ENCODE measurements around the gene SEMA7A.
"Not testable (repeated sequence)": the region's sequence is repeated elsewhere in the genome, so short reads cannot be mapped to it uniquely, and the experiment has no call there.

The SEMA7A gene

GRCh38 chr15:74463634-74464033 is 29.9 kb upstream of the SEMA7A start:
- Histone ChIP-seq H3K4me1 (ENCODE audit: control insufficient read depth, insufficient read depth, low read length) (peaks cover 5% of the 10 kb centered on the region), H3K4me3 (ENCODE audit: insufficient read depth, low read depth, low read length) (no peak overlapping the region), H3K9me3 (ENCODE audit: control insufficient read depth, low read length) (no peaks in the 10 kb centered on the region), H3K36me3 (ENCODE audit: control insufficient read depth, insufficient read depth, low read length) (peaks cover 7% of the 10 kb centered on the region), H3K27ac (ENCODE audit: insufficient read depth, low read depth, low read length, poor library complexity, severe bottlenecking) (no peak overlapping the region), H3K27me3 (ENCODE audit: control insufficient read depth, insufficient read depth, low read length, poor library complexity, severe bottlenecking) (no peaks in the 10 kb centered on the region)

- Histone ChIP-seq H3K4me3 (ENCODE audit: insufficient read depth, low read depth, low read length) (peak overlapping the region; percentile 75), H3K27me3 (ENCODE audit: control insufficient read depth, insufficient read depth, low read length, poor library complexity, severe bottlenecking) (no peaks in the 10 kb centered on the region), H3K4me1 (ENCODE audit: control insufficient read depth, insufficient read depth, low read length) (peaks cover 5% of the 10 kb centered on the region), H3K27ac (ENCODE audit: insufficient read depth, low read depth, low read length, poor library complexity, severe bottlenecking) (no peak overlapping the region), H3K9me3 (ENCODE audit: control insufficient read depth, low read length) (no peaks in the 10 kb centered on the region), H3K36me3 (ENCODE audit: control insufficient read depth, insufficient read depth, low read length) (peaks cover 3% of the 10 kb centered on the region)
- WGBS, 2 experiments = 38 to 41% methylated on average over 8 of the region's 8 CpGs
These were observed 28.2 kb upstream of the SEMA7A start for GRCh38 chr15:74461847-74462511.

GRCh38 chr15:74460871-74461846 is 27.4 kb upstream of the SEMA7A start, which contains the start of gene UBL7:
UBL7 (minus strand) TSS chr15:74461160; CDS start chr15:74458867, 2,293 bp downstream.
- peaks cover 2% of the 10 kb centered on the region for H3K36me3 ChIP-seq (ENCODE audit: control insufficient read depth, insufficient read depth, low read length)
- H3K9me3 ChIP-seq (ENCODE audit: control insufficient read depth, low read length) = no peaks in the 10 kb centered on the region
- peak within 1 kb of the TSS; percentile 79 for H3K27ac ChIP-seq (ENCODE audit: insufficient read depth, low read depth, low read length, poor library complexity, severe bottlenecking)
- WGBS, 2 experiments = 0% methylated on average over 54 of the region's 54 CpGs
- H3K27me3 ChIP-seq (ENCODE audit: control insufficient read depth, insufficient read depth, low read length, poor library complexity, severe bottlenecking) = no peaks in the 10 kb centered on the region
- peaks cover 5% of the 10 kb centered on the region for H3K4me1 ChIP-seq (ENCODE audit: control insufficient read depth, insufficient read depth, low read length)
- H3K4me3 ChIP-seq (ENCODE audit: insufficient read depth, low read depth, low read length) = peak within 1 kb of the TSS; percentile 75

GRCh38 chr15:74460298-74460697 is 26.5 kb upstream of the SEMA7A start:
- H3K4me1 ChIP-seq (ENCODE audit: control insufficient read depth, insufficient read depth, low read length) = peaks cover 5% of the 10 kb centered on the region
- H3K36me3 ChIP-seq (ENCODE audit: control insufficient read depth, insufficient read depth, low read length) = peaks cover 2% of the 10 kb centered on the region
- 66 to 71% methylated on average over 2 of the region's 2 CpGs for WGBS, 2 experiments
- H3K9me3 ChIP-seq (ENCODE audit: control insufficient read depth, low read length) = no peaks in the 10 kb centered on the region
- H3K4me3 ChIP-seq (ENCODE audit: insufficient read depth, low read depth, low read length) = peak overlapping the region; percentile 75
- peak overlapping the region; percentile 33 for H3K27ac ChIP-seq (ENCODE audit: insufficient read depth, low read depth, low read length, poor library complexity, severe bottlenecking)
- no peaks in the 10 kb centered on the region for H3K27me3 ChIP-seq (ENCODE audit: control insufficient read depth, insufficient read depth, low read length, poor library complexity, severe bottlenecking)

GRCh38 chr15:74459798-74460197 is 26.0 kb upstream of the SEMA7A start:
- H3K27ac ChIP-seq (ENCODE audit: insufficient read depth, low read depth, low read length, poor library complexity, severe bottlenecking); H3K27me3 ChIP-seq (ENCODE audit: control insufficient read depth, insufficient read depth, low read length, poor library complexity, severe bottlenecking); H3K4me3 ChIP-seq (ENCODE audit: insufficient read depth, low read depth, low read length); H3K36me3 ChIP-seq (ENCODE audit: control insufficient read depth, insufficient read depth, low read length); H3K9me3 ChIP-seq (ENCODE audit: control insufficient read depth, low read length); H3K4me1 ChIP-seq (ENCODE audit: control insufficient read depth, insufficient read depth, low read length): not testable (repeated sequence)
- WGBS, 2 experiments = 91 to 95% methylated on average over 14 of the region's 14 CpGs

GRCh38 chr15:74458473-74458872 is 24.7 kb upstream of the SEMA7A start:
- H3K27me3 ChIP-seq (ENCODE audit: control insufficient read depth, insufficient read depth, low read length, poor library complexity, severe bottlenecking) = no peaks in the 10 kb centered on the region
- WGBS, 2 experiments = 91 to 93% methylated on average over 3 of the region's 3 CpGs

GRCh38 chr15:74457036-74457435 is 23.3 kb upstream of the SEMA7A start:
- not testable (repeated sequence) for H3K27me3 ChIP-seq (ENCODE audit: control insufficient read depth, insufficient read depth, low read length, poor library complexity, severe bottlenecking); H3K9me3 ChIP-seq (ENCODE audit: control insufficient read depth, low read length); H3K36me3 ChIP-seq (ENCODE audit: control insufficient read depth, insufficient read depth, low read length); H3K4me3 ChIP-seq (ENCODE audit: insufficient read depth, low read depth, low read length); H3K4me1 ChIP-seq (ENCODE audit: control insufficient read depth, insufficient read depth, low read length); H3K27ac ChIP-seq (ENCODE audit: insufficient read depth, low read depth, low read length, poor library complexity, severe bottlenecking)
- 93 to 96% methylated on average over 10 of the region's 10 CpGs for WGBS, 2 experiments

More at GRCh38 chr15:74458473-74458872, 24.7 kb upstream of the SEMA7A start:
- H3K4me1 ChIP-seq (ENCODE audit: control insufficient read depth, insufficient read depth, low read length) = peaks cover 5% of the 10 kb centered on the region
- no peak overlapping the region for H3K4me3 ChIP-seq (ENCODE audit: insufficient read depth, low read depth, low read length)
- H3K36me3 ChIP-seq (ENCODE audit: control insufficient read depth, insufficient read depth, low read length) = peaks cover 7% of the 10 kb centered on the region
- no peak overlapping the region for H3K27ac ChIP-seq (ENCODE audit: insufficient read depth, low read depth, low read length, poor library complexity, severe bottlenecking)
- no peaks in the 10 kb centered on the region for H3K9me3 ChIP-seq (ENCODE audit: control insufficient read depth, low read length)

GRCh38 chr15:74454764-74455500 is 21.2 kb upstream of the SEMA7A start:
- H3K9me3 ChIP-seq (ENCODE audit: control insufficient read depth, low read length) = no peaks in the 10 kb centered on the region
- H3K4me3 ChIP-seq (ENCODE audit: insufficient read depth, low read depth, low read length) = no peak overlapping the region
- no peak overlapping the region for H3K27ac ChIP-seq (ENCODE audit: insufficient read depth, low read depth, low read length, poor library complexity, severe bottlenecking)
- no peaks in the 10 kb centered on the region for H3K4me1 ChIP-seq (ENCODE audit: control insufficient read depth, insufficient read depth, low read length)
- H3K36me3 ChIP-seq (ENCODE audit: control insufficient read depth, insufficient read depth, low read length) = peaks cover 13% of the 10 kb centered on the region
- no peaks in the 10 kb centered on the region for H3K27me3 ChIP-seq (ENCODE audit: control insufficient read depth, insufficient read depth, low read length, poor library complexity, severe bottlenecking)

GRCh38 chr15:74453925-74454763 is 20.4 kb upstream of the SEMA7A start:
- no peaks in the 10 kb centered on the region for H3K4me1 ChIP-seq (ENCODE audit: control insufficient read depth, insufficient read depth, low read length)
- no peak overlapping the region for H3K4me3 ChIP-seq (ENCODE audit: insufficient read depth, low read depth, low read length)
- H3K9me3 ChIP-seq (ENCODE audit: control insufficient read depth, low read length) = no peaks in the 10 kb centered on the region
- H3K27ac ChIP-seq (ENCODE audit: insufficient read depth, low read depth, low read length, poor library complexity, severe bottlenecking) = no peak overlapping the region
- 84 to 87% methylated on average over 13 of the region's 13 CpGs for WGBS, 2 experiments
- no peaks in the 10 kb centered on the region for H3K27me3 ChIP-seq (ENCODE audit: control insufficient read depth, insufficient read depth, low read length, poor library complexity, severe bottlenecking)
- H3K36me3 ChIP-seq (ENCODE audit: control insufficient read depth, insufficient read depth, low read length) = peaks cover 20% of the 10 kb centered on the region

Measured in ectodermal cell (in vitro differentiated cells).